Naive thymus-derived CD4-positive, alpha-beta T cell (primary cell): ENCODE data around the gene NDUFAF7. TPM values are rescaled to one million over a fixed set of nuclear protein-coding genes. Genes with fewer than 3 reads are reported as not detected.
"Not testable (repeated sequence)": the region's sequence is repeated elsewhere in the genome, so short reads cannot be mapped to it uniquely, and the experiment has no call there.

Experiments
- ATAC-seq: fragments of 150-1000 bp; cut with Tn5 transposase; 2 replicates; pipeline ENCODE4 v1.10.0; 2021; ENCODE audit warnings: mild to moderate bottlenecking, moderate library complexity
- CTCF ChIA-PET: fragments of 350-600 bp; sonication (Branson Sonifier 250); formaldehyde crosslinking; loops from one replicate; lab custom pipeline; 2021; ENCODE audit warnings: antibody characterized with exemption; lab: Charles Lee
- POLR2A ChIA-PET: fragments of 350-600 bp; sonication (Branson Sonifier 250); formaldehyde crosslinking; loops from one replicate; lab custom pipeline; 2021; ENCODE audit warnings: antibody characterized with exemption, inconsistent platforms; lab: Charles Lee
- DNase-seq, 9 donors: peaks; one replicate each; pipeline versions ENCODE4 v3.0.0 to v3.0.0-alpha.2; 2020 to 2022; ENCODE audit warnings: mixed read lengths in 1 of 9
- H3K27ac ChIP-seq: one replicate; pipeline ENCODE4 v1.7.0; 2013; ENCODE audit warnings: mild to moderate bottlenecking, low read depth, low read length, moderate library complexity
- H3K27me3 ChIP-seq, 2 donors: one replicate each; pipeline ENCODE4 v1.7.0; 2013; ENCODE audit warnings: low read length in 2 of 2, mild to moderate bottlenecking in 2 of 2, moderate library complexity in 2 of 2; ENCODE audit not compliant: control insufficient read depth in 2 of 2, insufficient read depth in 2 of 2
- H3K36me3 ChIP-seq, 3 experiments: 1 replicate in 2 of 3; 2 replicates in 1 of 3; pipeline ENCODE4 v1.7.0; 2013; ENCODE audit warnings: low read length in 3 of 3, mild to moderate bottlenecking in 3 of 3, moderate library complexity in 1 of 3; ENCODE audit not compliant: insufficient read depth in 3 of 3, control insufficient read depth in 2 of 3
- H3K4me1 ChIP-seq, 2 donors: one replicate each; pipeline ENCODE4 v1.7.0; 2013; ENCODE audit warnings: low read length in 2 of 2, mild to moderate bottlenecking in 2 of 2, moderate library complexity in 1 of 2; ENCODE audit not compliant: control insufficient read depth in 2 of 2, insufficient read depth in 2 of 2
- H3K4me3 ChIP-seq: 2 replicates; pipeline ENCODE4 v1.7.0; 2013; ENCODE audit warnings: mild to moderate bottlenecking, low read length
- H3K9me3 ChIP-seq, 3 experiments: 1 replicate in 2 of 3; 2 replicates in 1 of 3; pipeline ENCODE4 v1.7.0; 2013; ENCODE audit warnings: low read length in 3 of 3; ENCODE audit not compliant: control insufficient read depth in 2 of 3
- H3K27ac Mint-ChIP-seq, 9 donors: one replicate each; pipeline ENCODE4 v1.8.0; 2020 to 2022; ENCODE audit warnings: mixed read lengths in 9 of 9, mild to moderate bottlenecking in 8 of 9, moderate library complexity in 5 of 9, inconsistent platforms in 2 of 9
- H3K27me3 Mint-ChIP-seq, 5 donors: one replicate each; pipeline ENCODE4 v1.8.0; 2021 to 2022; ENCODE audit warnings: mixed read lengths in 5 of 5, mild to moderate bottlenecking in 1 of 5
- H3K36me3 Mint-ChIP-seq, 5 donors: one replicate each; pipeline ENCODE4 v1.8.0; 2020 to 2022; ENCODE audit warnings: mixed read lengths in 5 of 5, mild to moderate bottlenecking in 3 of 5, inconsistent platforms in 1 of 5
- H3K4me1 Mint-ChIP-seq, 7 donors: one replicate each; pipeline ENCODE4 v1.8.0; 2020 to 2022; ENCODE audit warnings: mixed read lengths in 7 of 7, mild to moderate bottlenecking in 3 of 7, inconsistent platforms in 1 of 7
- H3K4me3 Mint-ChIP-seq, 10 donors: one replicate each; pipeline ENCODE4 v1.8.0; 2020 to 2022; ENCODE audit warnings: mild to moderate bottlenecking in 10 of 10, mixed read lengths in 10 of 10, moderate library complexity in 6 of 10, inconsistent platforms in 2 of 10
- H3K9me3 Mint-ChIP-seq, 11 donors: one replicate each; pipeline ENCODE4 v1.8.0; 2020 to 2022; ENCODE audit warnings: mixed read lengths in 11 of 11, mild to moderate bottlenecking in 4 of 11, inconsistent platforms in 1 of 11, moderate library complexity in 1 of 11
- intact Hi-C, 2 donors: fragments of 100-400 bp; cut with micrococcal nuclease; formaldehyde crosslinking; loops; one replicate each; pipeline ENCODE4 v1.15.1; 2023
- polyA plus RNA-seq, 2 donors: library from polyadenylated mRNA; unstranded; fragments of 300-500 nt; fragmentation: Illumina TruSeq; gene quantifications; one replicate each; pipeline ENCODE4 v1.2.3, GENCODE V29; 2021
- total RNA-seq, 6 experiments: library from RNA in 5 of 6; stranded (reverse) in 5 of 6; gene quantifications; 1 replicate in 5 of 6; 2 replicates in 1 of 6; pipeline ENCODE4 v1.2.3 and lab custom pipeline; 2021 to 2026

Gene NDUFAF7
- total and polyA plus RNA-seq, 7 experiments from 2014 or later: 9.5 to 38.2 (median 27.2) TPM

DNA sequence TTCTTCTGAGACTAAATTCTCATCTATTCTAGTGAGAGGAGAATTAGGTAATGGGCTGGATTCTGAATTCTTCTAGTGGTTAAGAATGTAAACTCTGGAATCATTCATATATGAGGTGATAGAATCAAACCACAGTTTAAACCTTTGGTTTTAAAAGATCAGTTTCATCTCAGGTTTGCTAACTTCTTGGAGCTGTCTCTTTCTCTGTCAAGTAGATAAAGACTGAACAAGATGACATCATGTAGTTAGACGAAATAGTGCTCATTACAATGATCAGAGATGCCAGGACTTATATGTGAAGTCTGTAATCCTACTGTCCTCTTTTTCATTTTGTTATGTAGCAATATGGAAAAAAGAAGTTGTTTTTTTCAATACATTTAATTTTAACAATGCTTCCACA is 30.2 kb upstream of the NDUFAF7 start:
- H3K36me3 ChIP-seq: peaks cover 6 to 45% (median 7%) of the 10 kb centered on the region in 3 experiments
- Mint-ChIP-seq H3K27ac (peak overlapping the region in 5 of 9 donors; percentile 34 to 78 (median 69)), H3K27me3 (peaks cover 0 to 2% (median 0%) of the 10 kb centered on the region in 5 donors), H3K9me3 (peaks cover 3 to 33% (median 9%) of the 10 kb centered on the region in 11 donors), H3K4me1 (peaks cover 13 to 53% (median 43%) of the 10 kb centered on the region in 7 donors), H3K4me3 (no peak overlapping the region), H3K36me3 (peaks cover 13 to 59% (median 42%) of the 10 kb centered on the region in 5 donors)
- ChIA-PET CTCF (no interaction called here), POLR2A (interaction anchor here (0.6 kb wide), 1 partner anchor 114 kb away, joined by 3 read pairs; no protein-coding TSS in a partner anchor)
- intact Hi-C loops: no loop called here
- H3K4me3 ChIP-seq: no peak overlapping the region
- H3K4me1 ChIP-seq: peaks cover 10 to 15% of the 10 kb centered on the region in 2 donors
- DNase-seq (no peak), ATAC-seq (no peak)
- no peak overlapping the region for H3K27ac ChIP-seq
- H3K9me3 ChIP-seq: peaks cover 0 to 9% (median 0%) of the 10 kb centered on the region in 3 experiments
- H3K27me3 ChIP-seq: no peaks in the 10 kb centered on the region

DNA sequence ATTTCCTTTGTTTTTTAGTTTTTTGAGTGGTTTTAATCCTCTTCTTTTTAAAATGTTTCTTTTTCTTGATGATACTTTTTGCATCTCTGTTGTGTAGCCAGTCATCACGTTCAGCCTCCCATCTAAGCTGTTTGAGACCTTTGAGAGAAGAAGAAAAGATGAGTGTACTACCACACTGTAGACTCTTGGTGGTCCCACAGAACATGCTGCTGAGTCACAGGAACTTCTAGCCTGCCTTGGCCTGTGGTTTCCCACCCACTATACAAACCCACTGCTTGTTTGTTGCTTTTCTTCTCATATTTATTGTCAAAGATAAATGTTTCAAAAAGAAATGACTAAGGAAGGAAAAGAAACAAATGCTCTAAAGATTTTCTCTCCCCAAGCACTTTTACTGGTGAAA is 29.7 kb upstream of the NDUFAF7 start:
- peaks cover 12 to 65% (median 47%) of the 10 kb centered on the region in 5 donors for H3K36me3 Mint-ChIP-seq
- Histone ChIP-seq H3K9me3 (peaks cover 0 to 14% (median 0%) of the 10 kb centered on the region in 3 experiments), H3K36me3 (peaks cover 6 to 46% (median 7%) of the 10 kb centered on the region in 3 experiments), H3K4me1 (peaks cover 10 to 15% of the 10 kb centered on the region in 2 donors), H3K27ac (no peak overlapping the region), H3K4me3 (no peak overlapping the region), H3K27me3 (no peaks in the 10 kb centered on the region)
- CTCF ChIA-PET: no interaction called here
- peaks cover 13 to 53% (median 46%) of the 10 kb centered on the region in 7 donors for H3K4me1 Mint-ChIP-seq
- DNase-seq (peak in 1 of 9 donors; percentile 33), ATAC-seq (peak; percentile 43)
- no peak overlapping the region for H3K4me3 Mint-ChIP-seq
- peaks cover 6 to 35% (median 12%) of the 10 kb centered on the region in 11 donors for H3K9me3 Mint-ChIP-seq
- POLR2A ChIA-PET: no interaction called here
- intact Hi-C loops: no loop called here
- H3K27me3 Mint-ChIP-seq: no peaks in the 10 kb centered on the region
- H3K27ac Mint-ChIP-seq: peak overlapping the region in 8 of 9 donors; percentile 40 to 79 (median 64)

DNA sequence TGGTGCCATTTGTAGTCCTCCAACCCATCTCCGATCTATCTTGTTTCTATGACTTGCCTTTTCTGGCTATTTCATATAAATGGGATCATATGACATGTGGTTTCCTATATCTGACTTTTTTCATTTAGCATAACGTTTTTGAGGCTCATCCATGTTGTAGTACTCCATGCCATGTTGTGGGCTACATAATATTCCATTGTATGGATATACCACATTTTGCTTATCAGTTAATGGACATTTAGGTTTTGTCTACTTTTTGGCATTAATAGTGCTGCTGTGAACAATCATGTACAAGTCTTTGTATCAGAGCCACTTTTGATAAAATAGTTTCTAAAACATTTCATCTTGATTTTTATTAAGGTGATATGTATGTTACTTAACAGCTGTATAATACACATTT is 27.8 kb upstream of the NDUFAF7 start:
- ChIA-PET POLR2A (interaction anchor here (1.0 to 1.2 kb wide), 2 partner anchors 10 to 28 kb away, joined by 3 read pairs; partner anchors contain the start of genes CEBPZ and NDUFAF7), CTCF (no interaction called here)
- peaks cover 30 to 84% (median 66%) of the 10 kb centered on the region in 5 donors for H3K36me3 Mint-ChIP-seq
- intact Hi-C loops: no loop called here
- Histone ChIP-seq H3K27me3 (no peaks in the 10 kb centered on the region), H3K9me3 (peaks cover 0 to 26% (median 0%) of the 10 kb centered on the region in 3 experiments), H3K4me1 (peaks cover 0 to 4% of the 10 kb centered on the region in 2 donors), H3K27ac (no peak overlapping the region), H3K4me3 (no peak overlapping the region), H3K36me3 (peaks cover 10 to 61% (median 13%) of the 10 kb centered on the region in 3 experiments)
- DNase-seq (no peak), ATAC-seq (no peak)
- peaks cover 11 to 54% (median 32%) of the 10 kb centered on the region in 11 donors for H3K9me3 Mint-ChIP-seq
- H3K4me1 Mint-ChIP-seq: peaks cover 13 to 51% (median 43%) of the 10 kb centered on the region in 7 donors
- H3K27me3 Mint-ChIP-seq: no peaks in the 10 kb centered on the region
- no peak overlapping the region for H3K27ac Mint-ChIP-seq
- H3K4me3 Mint-ChIP-seq: no peak overlapping the region

DNA sequence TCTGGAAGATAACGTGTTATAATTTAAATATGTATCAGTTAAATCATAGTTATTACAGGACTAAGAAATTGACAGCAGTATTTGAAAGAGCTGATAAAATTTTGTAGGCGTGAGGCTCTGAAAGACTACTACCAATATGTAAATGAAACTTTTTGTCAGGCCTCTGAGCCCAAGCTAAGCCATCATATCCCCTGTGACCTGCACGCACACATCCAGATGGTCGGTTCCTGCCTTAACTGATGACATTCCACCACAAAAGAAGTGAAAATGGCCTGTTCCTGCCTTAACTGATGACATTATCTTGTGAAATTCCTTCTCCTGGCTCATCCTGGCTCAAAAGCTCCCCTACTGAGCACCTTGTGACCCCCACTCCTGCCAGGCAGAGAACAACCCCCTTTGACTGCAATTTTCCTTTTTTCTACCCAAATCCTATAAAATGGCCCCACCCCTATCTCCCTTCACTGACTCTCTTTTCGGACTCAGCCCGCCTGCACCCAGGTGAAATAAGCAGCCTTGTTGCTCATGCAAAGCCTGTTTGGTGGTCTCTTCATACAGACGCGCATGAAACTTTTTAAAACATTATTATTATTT is 26.3 kb upstream of the NDUFAF7 start:
- H3K27me3 Mint-ChIP-seq, POLR2A ChIA-PET, H3K4me3 ChIP-seq, H3K4me3 Mint-ChIP-seq, H3K27me3 ChIP-seq, DNase-seq, ATAC-seq, H3K27ac ChIP-seq, CTCF ChIA-PET, intact Hi-C loops, H3K4me1 ChIP-seq: not testable (repeated sequence)
- Mint-ChIP-seq H3K9me3 (peaks cover 16 to 69% (median 45%) of the 10 kb centered on the region in 11 donors), H3K27ac (peak overlapping the region in 2 of 9 donors; percentile 45 to 47), H3K36me3 (peaks cover 41 to 94% (median 81%) of the 10 kb centered on the region in 5 donors), H3K4me1 (peaks cover 8 to 39% (median 33%) of the 10 kb centered on the region in 7 donors)
- H3K9me3 ChIP-seq: peaks cover 0 to 38% (median 0%) of the 10 kb centered on the region in 3 experiments
- H3K36me3 ChIP-seq: peaks cover 13 to 75% (median 24%) of the 10 kb centered on the region in 3 experiments

DNA sequence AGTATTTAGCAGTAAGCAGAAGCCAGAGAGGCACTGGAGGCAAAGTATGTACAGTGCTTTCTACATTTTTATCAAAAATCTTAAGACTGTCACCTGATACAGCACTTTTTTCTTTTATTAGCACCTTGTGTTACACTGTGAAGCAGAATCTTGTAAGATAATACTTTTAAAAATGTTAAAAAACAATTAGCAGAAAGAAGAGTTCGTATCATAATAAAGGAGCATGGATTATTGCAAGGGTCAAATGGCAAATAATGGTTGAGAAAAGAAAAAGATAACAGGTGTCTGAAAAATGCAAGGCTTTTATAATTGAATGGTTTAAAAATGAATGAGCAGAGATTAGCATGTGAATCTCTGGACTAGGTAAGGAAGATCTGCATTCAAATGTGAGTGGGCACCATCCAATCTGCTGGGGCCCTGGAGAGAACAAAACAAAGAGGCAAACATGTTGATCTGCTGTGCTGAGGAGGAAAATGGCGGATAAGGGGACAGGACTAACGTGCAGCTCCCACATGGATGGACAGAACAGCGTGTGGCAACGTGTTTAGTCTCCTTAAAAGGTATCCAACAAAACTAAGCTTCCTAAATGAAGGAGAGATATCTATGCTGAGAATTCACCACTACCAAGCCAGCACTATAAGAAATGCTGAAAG is 25.6 kb upstream of the NDUFAF7 start:
- Histone ChIP-seq H3K36me3 (peaks cover 15 to 77% (median 24%) of the 10 kb centered on the region in 3 experiments), H3K9me3 (peaks cover 0 to 38% (median 0%) of the 10 kb centered on the region in 3 experiments), H3K27me3 (no peaks in the 10 kb centered on the region), H3K27ac (no peak overlapping the region), H3K4me1 (no peaks in the 10 kb centered on the region), H3K4me3 (no peak overlapping the region)
- H3K27ac Mint-ChIP-seq: peak overlapping the region in 2 of 9 donors; percentile 9 to 21
- H3K4me1 Mint-ChIP-seq: peaks cover 11 to 39% (median 30%) of the 10 kb centered on the region in 7 donors
- ChIA-PET CTCF (no interaction called here), POLR2A (interaction anchor here (0.8 kb wide), 1 partner anchor 10 kb away, joined by 4 read pairs; no protein-coding TSS in a partner anchor)
- H3K4me3 Mint-ChIP-seq: peak overlapping the region in 1 of 10 donors; percentile 30
- no peaks in the 10 kb centered on the region for H3K27me3 Mint-ChIP-seq
- no peak for DNase-seq
- no peak for ATAC-seq
- intact Hi-C loops: no loop called here
- peaks cover 41 to 95% (median 87%) of the 10 kb centered on the region in 5 donors for H3K36me3 Mint-ChIP-seq
- peaks cover 16 to 75% (median 49%) of the 10 kb centered on the region in 11 donors for H3K9me3 Mint-ChIP-seq

DNA sequence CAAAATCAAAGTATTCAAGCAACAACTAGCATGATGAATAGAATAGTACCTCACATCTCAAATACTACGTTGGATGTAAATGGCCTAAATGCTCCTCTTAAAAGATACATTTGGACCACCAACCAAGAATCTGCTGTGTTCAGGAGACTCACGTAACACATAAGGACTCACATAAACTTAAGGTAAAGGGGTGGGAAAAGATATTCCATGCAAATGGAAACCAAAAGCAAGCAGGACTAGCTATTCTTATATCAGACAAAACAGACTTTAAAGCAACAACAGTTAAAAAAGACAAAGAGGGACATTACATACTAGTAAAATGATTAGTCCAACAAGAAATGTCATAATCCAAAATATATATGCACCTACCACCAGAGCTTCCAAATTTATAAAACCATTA is 24.7 kb upstream of the NDUFAF7 start:
- POLR2A ChIA-PET: interaction anchor here (0.8 to 1.1 kb wide), 2 partner anchors 11 to 22 kb away, joined by 4 read pairs; no protein-coding TSS in a partner anchor
- Mint-ChIP-seq H3K27ac (peak overlapping the region in 1 of 9 donors; percentile 19), H3K9me3 (peaks cover 16 to 80% (median 49%) of the 10 kb centered on the region in 11 donors), H3K4me3 (peak overlapping the region in 1 of 10 donors; percentile 27), H3K36me3 (peaks cover 47 to 98% (median 92%) of the 10 kb centered on the region in 5 donors), H3K4me1 (peaks cover 12 to 35% (median 24%) of the 10 kb centered on the region in 7 donors)
- H3K27me3 Mint-ChIP-seq, H3K27me3 ChIP-seq, intact Hi-C loops, DNase-seq, CTCF ChIA-PET, ATAC-seq, H3K4me1 ChIP-seq, H3K27ac ChIP-seq, H3K4me3 ChIP-seq: not testable (repeated sequence)
- H3K36me3 ChIP-seq: peaks cover 18 to 81% (median 31%) of the 10 kb centered on the region in 3 experiments
- H3K9me3 ChIP-seq: peaks cover 0 to 38% (median 0%) of the 10 kb centered on the region in 3 experiments
